Spinal cord (tissue), 10 donors: ENCODE measurements around the gene BCAS4. TPM values are rescaled to one million over a fixed set of nuclear protein-coding genes. Genes with fewer than 3 reads are reported as not detected.

Experiments used
- DNase-seq, 6 donors: peaks; one replicate each; pipeline versions ENCODE4 v3.0.0 to v3.0.0-alpha.2; 2013 to 2015; ENCODE audit warnings: low spot score in 6 of 6, low read depth in 4 of 6
- H3K27ac ChIP-seq: one replicate; pipeline ENCODE4 v1.5.1; 2013; ENCODE audit warnings: low read depth, low read length, control low read depth
- H3K27me3 ChIP-seq: one replicate; pipeline ENCODE4 v1.6.1; 2013; ENCODE audit warnings: low read length; ENCODE audit not compliant: control insufficient read depth, insufficient read depth
- H3K36me3 ChIP-seq: one replicate; pipeline ENCODE4 v1.6.1; 2013; ENCODE audit warnings: low read length; ENCODE audit not compliant: control insufficient read depth, insufficient read depth
- H3K4me1 ChIP-seq: one replicate; pipeline ENCODE4 v1.6.1; 2013; ENCODE audit warnings: low read length; ENCODE audit not compliant: control insufficient read depth, insufficient read depth
- H3K4me3 ChIP-seq: one replicate; pipeline ENCODE4 v1.5.1; 2013; ENCODE audit warnings: low read depth, low read length, control low read depth
- H3K9me3 ChIP-seq: one replicate; pipeline ENCODE4 v1.6.1; 2013; ENCODE audit warnings: low read length; ENCODE audit not compliant: control insufficient read depth, insufficient read depth
- WGBS: methylation state at CpG from one replicate; pipeline ENCODE4 v1.1.5; 2013; ENCODE audit warnings: missing lambda C conversion rate; ENCODE audit not compliant: insufficient coverage; 5-methylcytosine and 5-hydroxymethylcytosine counted together
- polyA plus RNA-seq, 2 donors: library from polyadenylated mRNA; unstranded; fragments of 120-200 nt; gene quantifications; one replicate each; pipeline ENCODE4 v1.2.1, GENCODE V29; 2013; ENCODE audit not compliant: insufficient read length in 2 of 2
- total RNA-seq, 2 donors: library from RNA; depleted of rRNA in 1 of 2; stranded (reverse); fragments of 120-200 nt in 1 of 2; fragments of >200 nt in 1 of 2; gene quantifications; one replicate each; pipeline versions ENCODE4 v1.2.3 to v1.2.4, GENCODE V29; 2013 to 2014
- donor health status: healthy.

Gene BCAS4
- total and polyA plus RNA-seq, 4 donors = 7.8 to 16.6 (median 14.3) TPM

DNA sequence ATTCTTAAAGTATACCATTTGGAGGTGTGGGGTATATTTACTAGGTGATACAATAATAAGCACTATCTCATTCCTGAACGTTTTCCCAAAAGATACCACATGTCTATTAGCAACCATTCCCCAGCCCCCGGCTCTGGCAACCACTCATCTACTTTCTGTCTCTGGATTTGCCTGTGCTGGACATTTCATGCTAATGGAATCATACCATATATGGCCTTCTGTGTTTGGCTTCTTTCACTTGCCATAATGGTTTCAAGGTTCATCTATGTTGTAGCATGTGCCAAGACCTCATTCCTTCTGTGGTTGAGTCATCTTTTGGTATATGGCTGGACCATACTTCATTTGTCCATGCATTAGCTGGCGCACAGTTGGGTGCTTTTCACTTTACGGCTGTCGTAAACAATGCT, 39.7 kb downstream of the BCAS4 start:
- Histone ChIP-seq H3K4me1 (no peaks in the 10 kb centered on the region), H3K9me3 (no peaks in the 10 kb centered on the region), H3K27ac (no peak overlapping the region), H3K4me3 (no peak overlapping the region), H3K27me3 (no peaks in the 10 kb centered on the region), H3K36me3 (peaks cover 15% of the 10 kb centered on the region)
- no peak for DNase-seq
- WGBS = 90% methylated on average over 2 of the region's 5 CpGs

- Histone ChIP-seq H3K27me3 (no peaks in the 10 kb centered on the region), H3K9me3 (no peaks in the 10 kb centered on the region), H3K4me1 (no peaks in the 10 kb centered on the region), H3K27ac (no peak overlapping the region), H3K36me3 (peaks cover 22% of the 10 kb centered on the region), H3K4me3 (no peak overlapping the region)
- peak in 2 of 6 donors; percentile 17 to 30 for DNase-seq
- WGBS = 80% methylated on average over 14 of the region's 22 CpGs
Measured at GRCh38 chr20:50837532-50838321, 42.9 kb downstream of the BCAS4 start.

DNA sequence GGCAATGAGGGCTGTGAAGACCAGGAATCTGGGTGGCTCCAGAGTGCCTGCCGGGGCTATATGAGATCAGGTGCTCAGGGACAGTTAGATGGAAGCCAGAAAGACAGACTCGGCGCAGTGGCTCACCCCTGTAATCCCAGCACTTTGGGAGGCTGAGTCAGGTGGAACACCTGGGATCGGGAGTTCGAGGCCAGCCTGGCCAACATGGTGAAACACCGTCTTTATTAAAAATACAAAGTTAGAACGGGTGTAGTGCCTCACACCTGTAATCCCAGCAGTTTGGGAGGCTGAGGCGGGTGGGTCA, 43.4 kb downstream of the BCAS4 start:
- H3K4me1 ChIP-seq = no peaks in the 10 kb centered on the region
- H3K27ac ChIP-seq = no peak overlapping the region
- H3K27me3 ChIP-seq = no peaks in the 10 kb centered on the region
- H3K9me3 ChIP-seq = no peaks in the 10 kb centered on the region
- 97% methylated on average over 8 of the region's 8 CpGs for WGBS
- no peak for DNase-seq
- no peak overlapping the region for H3K4me3 ChIP-seq
- H3K36me3 ChIP-seq = peaks cover 17% of the 10 kb centered on the region

- Histone ChIP-seq H3K27me3 (no peaks in the 10 kb centered on the region), H3K4me3 (no peak overlapping the region), H3K36me3 (peaks cover 13% of the 10 kb centered on the region), H3K4me1 (no peaks in the 10 kb centered on the region), H3K27ac (no peak overlapping the region), H3K9me3 (no peaks in the 10 kb centered on the region)
- no peak for DNase-seq
- WGBS = 55% methylated on average over 1 of the region's 8 CpGs
Measured at GRCh38 chr20:50838707-50839385, 44.0 kb downstream of the BCAS4 start.

GRCh38 chr20:50842821-50843220, 48.0 kb downstream of the BCAS4 start:
- Histone ChIP-seq H3K27me3 (no peaks in the 10 kb centered on the region), H3K9me3 (no peaks in the 10 kb centered on the region), H3K27ac (no peak overlapping the region), H3K4me1 (no peaks in the 10 kb centered on the region), H3K36me3 (peaks cover 22% of the 10 kb centered on the region), H3K4me3 (no peak overlapping the region)
- no peak for DNase-seq
- 100% methylated on average over 4 of the region's 5 CpGs for WGBS

- no peak for DNase-seq
- H3K36me3 ChIP-seq = peaks cover 22% of the 10 kb centered on the region
- no peak overlapping the region for H3K4me3 ChIP-seq
- WGBS = 88% methylated on average over 8 of the region's 9 CpGs
- no peak overlapping the region for H3K27ac ChIP-seq
- H3K9me3 ChIP-seq = no peaks in the 10 kb centered on the region
- H3K4me1 ChIP-seq = peaks cover 6% of the 10 kb centered on the region
- H3K27me3 ChIP-seq = no peaks in the 10 kb centered on the region
Measured at GRCh38 chr20:50843331-50844276, 48.7 kb downstream of the BCAS4 start.

DNA sequence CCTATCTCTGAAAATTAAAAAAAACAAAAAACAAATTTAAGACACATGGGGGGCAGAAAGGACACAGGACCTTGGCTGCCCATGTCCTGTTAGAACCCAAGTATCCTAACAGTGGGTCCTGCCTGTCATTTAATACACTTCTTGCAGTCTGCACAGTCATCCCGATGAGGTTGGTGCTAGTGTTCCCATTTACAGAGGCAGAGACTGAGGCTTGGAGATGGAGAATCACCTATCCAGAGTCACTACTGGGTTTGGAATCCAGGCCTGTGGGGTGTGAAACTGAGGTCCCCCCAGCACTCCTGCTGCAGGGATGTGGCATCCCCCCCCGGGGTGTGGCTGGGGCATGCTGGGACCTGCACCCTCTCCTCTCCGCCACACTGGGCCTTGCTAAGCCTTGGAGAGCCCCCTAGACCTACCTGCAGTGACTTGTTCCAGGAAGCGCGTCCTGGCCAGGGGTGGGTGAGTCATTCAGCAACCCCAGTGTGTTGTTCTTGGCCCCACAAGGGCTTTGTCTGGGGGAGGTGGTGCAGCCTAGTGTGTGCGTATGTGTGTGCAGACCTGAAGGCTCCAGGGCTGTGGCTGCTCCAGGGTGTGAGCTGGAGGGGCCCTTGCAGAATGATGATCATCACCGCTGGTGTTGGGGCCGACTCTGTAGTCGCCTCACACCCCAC, 49.7 kb downstream of the BCAS4 start:
- no peak for DNase-seq
- WGBS = 95% methylated on average over 9 of the region's 9 CpGs
- peaks cover 22% of the 10 kb centered on the region for H3K36me3 ChIP-seq

DNA sequence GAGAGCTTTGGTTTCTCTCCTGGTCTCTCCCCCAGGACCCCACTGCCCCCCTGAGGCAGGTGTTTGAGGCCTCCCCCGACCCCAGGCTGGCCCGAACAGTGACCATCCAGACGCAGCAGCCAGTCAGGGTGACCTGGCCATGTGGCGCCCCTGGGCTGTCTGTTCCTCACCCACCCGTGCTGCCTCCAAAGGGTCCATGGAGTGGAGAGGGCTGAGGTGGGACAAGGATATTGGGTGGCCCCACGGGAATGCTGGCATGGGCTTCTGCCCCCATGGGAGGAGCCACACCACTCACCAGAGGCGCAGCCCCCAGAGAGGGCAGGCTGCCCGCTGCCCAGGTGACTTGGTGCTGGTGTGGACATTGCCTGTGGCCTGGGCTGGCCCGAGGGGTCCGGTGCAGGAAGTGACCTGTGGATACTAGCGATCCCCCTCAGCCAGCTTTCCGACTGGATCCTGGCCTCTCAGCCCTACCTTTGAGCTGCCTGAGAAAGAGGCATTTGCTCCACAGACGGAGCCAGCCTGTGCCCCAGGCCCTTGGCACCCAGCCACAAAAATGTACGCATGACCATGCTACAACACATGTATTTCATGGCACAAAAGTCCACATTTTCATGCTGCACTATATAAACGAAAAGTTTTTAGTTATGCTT, 50.8 kb downstream of the BCAS4 start:
- Histone ChIP-seq H3K27ac (no peak overlapping the region), H3K27me3 (no peaks in the 10 kb centered on the region), H3K36me3 (peaks cover 22% of the 10 kb centered on the region), H3K4me3 (no peak overlapping the region), H3K4me1 (peaks cover 16% of the 10 kb centered on the region), H3K9me3 (no peaks in the 10 kb centered on the region)
- WGBS = 84% methylated on average over 12 of the region's 15 CpGs
- no peak for DNase-seq

More for the DNA sequence above, 49.7 kb downstream of the BCAS4 start:
- H3K4me1 ChIP-seq = peaks cover 16% of the 10 kb centered on the region
- H3K27ac ChIP-seq = no peak overlapping the region
- H3K9me3 ChIP-seq = no peaks in the 10 kb centered on the region
- no peak overlapping the region for H3K4me3 ChIP-seq
- no peaks in the 10 kb centered on the region for H3K27me3 ChIP-seq
